Stimulated activated CD4-positive, alpha-beta T cell treated with anti-CD3 and anti-CD28 coated beads, Interleukin-4, amount 100 ng/mL, for 4 hours (primary cell): ENCODE data around the gene SLC1A7.

Source experiments
- DNase-seq, 2 experiments: peaks; one replicate each; pipeline ENCODE4 v3.0.0-alpha.2; 2020

The SLC1A7 gene

GRCh38 chr1:53088616-53089300, 53.7 kb downstream of the SLC1A7 start:
- DNase-seq: no peak

DNA sequence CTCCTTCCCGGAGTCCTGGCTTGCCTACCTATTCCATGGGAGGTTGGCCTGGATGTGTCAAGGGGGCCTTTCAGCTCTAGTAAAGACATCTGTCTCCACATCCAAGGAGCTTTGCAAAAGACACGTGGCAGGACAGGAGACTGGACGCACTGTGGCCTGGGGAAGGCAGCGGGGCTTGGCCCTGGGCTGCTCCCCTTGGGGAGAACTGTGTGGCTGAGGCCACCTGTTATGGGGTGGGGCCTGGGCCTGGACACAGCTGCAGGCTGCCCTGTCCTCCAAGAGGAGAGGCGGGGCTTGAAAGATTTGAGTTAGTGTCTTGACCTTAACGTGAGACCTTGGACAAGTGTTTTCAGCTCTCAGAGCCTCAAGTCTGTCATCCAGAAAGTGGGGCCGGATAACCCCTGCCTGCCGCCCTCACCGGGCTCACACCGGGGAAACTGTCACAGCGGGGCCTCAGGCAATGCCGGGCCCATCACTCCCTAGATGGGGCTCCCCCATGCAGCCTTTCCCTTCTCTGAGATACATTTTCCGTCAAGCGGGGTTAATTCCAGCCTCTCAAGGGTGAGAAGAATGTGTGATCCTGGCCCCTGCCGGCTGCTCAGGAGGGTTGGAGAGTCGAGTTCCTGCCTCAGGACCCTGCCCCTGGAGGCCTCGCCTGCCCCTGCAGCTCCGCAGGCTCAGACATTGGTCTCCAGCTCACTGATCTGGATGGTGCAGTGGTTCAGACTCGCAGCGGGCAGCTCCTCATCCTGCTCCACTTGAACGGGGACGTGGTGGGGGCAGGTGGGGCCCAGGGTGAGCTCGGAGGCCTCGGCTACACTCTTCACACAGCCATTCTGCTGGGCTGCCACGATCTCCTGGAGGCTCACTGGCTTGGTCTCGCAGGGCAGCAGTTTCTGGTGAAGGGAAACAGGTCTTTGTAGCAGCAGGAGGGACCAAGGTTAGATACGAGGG, 54.8 kb downstream of the SLC1A7 start:
- no peak for DNase-seq

DNA sequence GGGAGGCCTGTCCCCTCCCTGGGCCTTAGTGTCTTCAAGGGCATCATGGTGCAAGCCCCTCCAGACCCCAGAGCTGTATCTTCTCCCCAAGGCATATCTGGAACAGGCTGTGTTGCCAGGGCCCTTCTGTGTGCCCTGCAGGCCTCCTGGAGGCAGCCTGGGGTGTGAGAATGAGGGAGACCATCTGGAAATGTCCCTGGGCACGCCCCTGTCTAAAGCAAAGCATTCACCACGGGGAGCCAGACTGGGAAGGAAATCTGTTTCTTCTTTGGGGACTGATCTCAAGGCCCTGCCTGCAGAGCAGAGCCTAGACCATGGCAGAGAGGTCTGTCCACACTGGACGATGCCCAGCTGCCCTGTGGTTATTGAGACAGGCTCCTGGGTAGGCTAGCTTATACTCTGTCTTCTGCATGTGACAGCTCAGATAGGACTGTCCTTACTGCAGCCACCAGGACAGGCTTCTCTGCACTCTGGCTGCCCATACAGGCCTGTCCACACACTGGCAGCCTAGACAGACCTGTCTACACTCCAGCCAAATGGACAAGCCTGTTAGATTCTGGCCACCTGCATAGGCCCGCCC, 55.9 kb downstream of the SLC1A7 start:
- DNase-seq: no peak

- no peak for DNase-seq
Measured at GRCh38 chr1:53085405-53085804, 57.0 kb downstream of the SLC1A7 start.

- no peak for DNase-seq
Measured at GRCh38 chr1:53084589-53084971, 57.9 kb downstream of the SLC1A7 start.

DNA sequence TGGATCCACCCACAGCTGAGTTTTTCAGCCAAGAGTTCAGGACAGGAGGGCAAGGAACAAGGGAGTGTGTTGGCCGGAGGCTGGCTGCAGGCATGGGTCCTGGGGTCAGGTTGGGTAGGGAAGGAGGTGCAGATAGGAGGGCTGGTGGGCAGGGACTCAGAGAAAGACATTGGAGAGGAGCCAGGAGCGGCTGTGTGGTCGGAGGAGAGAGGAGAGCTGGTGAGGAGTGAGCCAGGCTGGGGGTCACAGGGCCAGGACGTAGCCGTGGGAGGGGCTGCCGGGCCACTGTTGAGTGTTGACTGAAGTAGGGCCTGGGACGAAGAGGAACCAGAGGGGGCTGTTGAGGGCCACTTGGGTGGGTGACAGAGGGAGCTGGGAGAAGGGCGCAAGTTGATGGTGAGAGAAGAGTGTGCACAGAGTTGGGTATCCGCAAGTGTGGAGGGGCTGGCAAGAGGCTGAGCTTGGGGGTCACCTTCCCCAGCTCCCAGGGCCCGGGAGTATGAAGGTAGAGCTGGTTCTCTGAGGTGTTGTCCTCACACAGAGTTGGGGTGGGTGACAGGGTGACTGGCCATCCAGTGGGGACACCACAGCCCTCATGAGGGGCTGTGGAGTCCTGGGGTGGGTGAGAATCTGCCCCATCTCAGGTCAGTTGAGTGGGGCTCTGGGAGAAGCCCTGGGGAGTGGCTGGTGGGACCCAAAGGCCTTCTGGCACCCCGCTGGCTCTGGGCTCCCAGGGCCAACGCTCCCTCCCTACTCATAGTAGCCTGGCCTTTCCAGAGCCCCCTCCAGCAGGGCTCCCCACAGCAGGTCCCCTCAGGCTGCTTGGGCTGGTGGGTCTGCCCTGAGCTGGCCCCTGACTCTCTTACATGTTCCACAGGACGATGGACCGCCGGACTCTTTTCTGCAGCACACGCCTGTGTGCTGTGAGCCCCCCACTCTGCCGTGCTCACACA, 58.5 kb downstream of the SLC1A7 start:
- DNase-seq: no peak

- no peak for DNase-seq
Measured at GRCh38 chr1:53082826-53083455, 59.5 kb downstream of the SLC1A7 start.

DNA sequence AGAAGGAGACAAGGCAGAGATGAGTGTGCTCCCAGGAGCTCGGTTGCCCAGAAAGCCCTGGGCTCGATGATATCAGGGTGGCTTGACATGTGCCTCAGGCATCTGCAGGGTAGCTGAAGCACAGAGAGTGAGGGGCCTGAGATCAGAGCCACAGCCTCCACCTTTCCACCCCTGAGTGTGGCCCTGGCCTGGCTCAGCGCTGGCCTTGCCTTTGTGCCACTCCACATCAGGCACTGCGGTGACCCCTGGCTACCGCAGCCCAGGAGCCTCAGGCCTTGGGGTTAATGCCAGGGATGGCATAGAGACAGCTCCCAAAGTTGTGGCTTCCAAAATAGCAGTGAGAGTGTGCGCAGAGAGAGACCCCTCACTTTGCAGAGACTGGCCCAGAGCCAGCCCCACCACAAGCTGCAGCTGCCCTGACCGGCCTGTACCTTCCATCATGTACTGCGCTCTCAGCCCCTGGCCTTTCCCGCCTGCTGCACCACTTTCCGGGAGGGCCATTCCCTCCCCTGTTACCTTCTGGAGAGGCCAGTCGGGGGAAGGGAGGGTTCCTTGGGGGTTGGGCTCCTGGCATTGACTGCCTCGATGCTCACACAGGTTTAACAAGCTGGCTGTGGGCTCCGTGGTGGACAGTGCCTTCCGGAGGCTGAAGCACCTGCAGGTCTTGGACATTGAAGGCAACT, 60.9 kb downstream of the SLC1A7 start:
- no peak for DNase-seq

DNA sequence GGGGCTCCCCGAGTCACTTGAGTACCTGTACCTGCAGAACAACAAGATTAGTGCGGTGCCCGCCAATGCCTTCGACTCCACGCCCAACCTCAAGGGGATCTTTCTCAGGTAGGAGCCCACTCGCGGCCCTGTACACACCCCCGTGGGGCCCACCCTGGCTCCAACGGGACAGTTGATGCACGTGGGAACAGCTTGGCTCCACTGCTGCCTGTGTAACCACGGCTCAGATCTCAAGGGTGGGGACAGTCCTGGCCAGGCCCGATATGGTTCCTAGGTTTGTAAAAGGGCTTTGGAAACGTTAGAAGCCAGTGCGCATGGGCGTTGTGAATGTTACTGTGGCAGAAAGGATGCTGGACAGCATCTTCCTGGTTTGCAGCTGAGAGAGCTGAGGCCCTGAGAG, 61.7 kb downstream of the SLC1A7 start:
- DNase-seq: no peak

- DNase-seq: no peak
Measured at GRCh38 chr1:53080041-53080440, 62.4 kb downstream of the SLC1A7 start.

GRCh38 chr1:53079251-53079650, 63.2 kb downstream of the SLC1A7 start:
- no peak for DNase-seq

- DNase-seq: no peak
Measured at GRCh38 chr1:53078333-53079101, 63.9 kb downstream of the SLC1A7 start.

DNA sequence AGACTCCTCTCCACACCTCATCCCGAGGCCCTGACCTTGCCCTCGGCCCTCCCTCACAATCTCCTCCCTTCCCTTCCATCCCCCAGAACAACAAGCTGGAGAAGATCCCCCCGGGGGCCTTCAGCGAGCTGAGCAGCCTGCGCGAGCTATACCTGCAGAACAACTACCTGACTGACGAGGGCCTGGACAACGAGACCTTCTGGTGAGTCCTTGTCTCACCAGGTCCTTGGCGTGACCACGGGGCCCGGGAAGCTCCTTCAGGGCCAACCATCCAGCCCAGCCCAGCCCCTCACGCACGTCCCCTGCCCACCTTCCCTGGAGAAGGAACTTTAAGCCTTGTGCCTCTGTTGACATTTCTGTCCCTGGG, 64.9 kb downstream of the SLC1A7 start:
- no peak for DNase-seq

DNA sequence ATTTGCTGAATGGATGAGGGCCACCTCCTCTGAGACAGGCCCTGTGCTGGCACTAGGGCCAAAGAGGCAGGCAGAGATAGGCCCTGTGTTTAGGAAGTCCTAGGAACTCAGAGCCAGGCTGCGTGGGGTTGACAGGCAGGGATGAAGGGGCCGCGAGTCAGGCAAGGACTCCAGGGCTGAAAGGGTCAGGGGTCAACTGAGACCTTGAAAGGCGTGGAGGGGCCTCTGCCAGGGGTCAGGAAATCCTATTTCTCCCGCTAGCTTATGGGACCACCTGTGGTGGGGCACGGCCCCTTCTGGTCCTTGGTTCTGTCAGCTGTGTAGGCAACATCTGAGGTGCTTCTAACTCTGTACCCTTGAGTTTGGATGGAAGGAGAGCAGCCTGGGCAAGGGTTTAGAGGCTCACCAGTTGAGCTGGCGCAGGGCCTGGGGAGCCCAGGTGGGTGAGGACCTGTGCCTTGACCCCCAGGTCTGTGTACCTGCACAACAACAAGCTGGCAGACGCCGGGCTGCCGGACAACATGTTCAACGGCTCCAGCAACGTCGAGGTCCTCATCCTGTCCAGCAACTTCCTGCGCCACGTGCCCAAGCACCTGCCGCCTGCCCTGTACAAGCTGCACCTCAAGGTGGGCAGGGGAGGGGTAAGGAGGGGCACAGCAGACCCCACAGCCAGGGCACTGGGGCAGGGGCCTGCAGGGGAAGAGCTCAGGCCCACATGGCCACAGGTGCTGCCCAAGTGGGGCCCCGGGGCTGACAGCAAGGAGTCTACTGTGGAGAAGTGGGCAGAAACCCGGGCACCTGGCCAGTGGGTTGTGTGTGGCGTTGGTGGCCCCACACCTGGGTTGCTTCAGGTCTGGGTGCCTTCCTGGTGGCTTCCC, 65.5 kb downstream of the SLC1A7 start:
- no peak for DNase-seq

DNA sequence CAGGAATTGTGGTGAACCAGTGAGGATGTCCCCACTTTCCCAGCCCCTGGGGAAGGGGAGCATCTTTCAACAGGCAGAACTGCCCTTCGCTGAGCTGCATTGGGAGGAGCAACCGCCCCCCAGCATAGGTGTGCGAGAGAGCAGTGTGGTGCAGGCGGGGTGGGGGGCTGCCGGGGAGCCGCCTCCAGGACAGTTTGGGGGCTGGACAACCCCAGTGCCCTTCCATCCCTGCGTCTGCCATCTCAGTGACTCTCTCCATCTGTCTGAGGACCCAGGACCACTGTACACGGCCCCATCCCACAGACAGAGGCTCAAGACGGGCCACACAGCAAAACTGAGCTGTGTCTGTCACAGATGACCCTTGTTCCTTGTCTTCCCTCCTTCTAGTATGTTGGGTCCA, 66.3 kb downstream of the SLC1A7 start:
- no peak for DNase-seq

DNA sequence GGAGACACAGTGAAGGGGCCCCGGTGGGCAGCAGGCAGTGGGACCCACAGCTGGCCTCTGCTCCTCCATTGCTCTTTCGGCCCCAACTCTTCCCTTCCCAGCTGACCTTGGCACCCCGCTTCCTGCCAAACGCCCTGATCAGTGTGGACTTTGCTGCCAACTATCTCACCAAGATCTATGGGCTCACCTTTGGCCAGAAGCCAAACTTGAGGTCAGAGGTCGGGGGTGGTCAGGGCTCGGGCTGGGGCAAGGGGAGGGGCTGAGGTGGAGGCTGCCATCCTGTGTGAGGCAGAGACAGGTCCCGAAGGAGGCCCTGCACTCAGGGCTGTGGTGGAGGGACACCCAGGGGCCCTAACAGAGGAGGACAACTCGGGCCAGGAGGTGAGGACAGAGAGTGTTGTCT, 66.7 kb downstream of the SLC1A7 start:
- no peak for DNase-seq

DNA sequence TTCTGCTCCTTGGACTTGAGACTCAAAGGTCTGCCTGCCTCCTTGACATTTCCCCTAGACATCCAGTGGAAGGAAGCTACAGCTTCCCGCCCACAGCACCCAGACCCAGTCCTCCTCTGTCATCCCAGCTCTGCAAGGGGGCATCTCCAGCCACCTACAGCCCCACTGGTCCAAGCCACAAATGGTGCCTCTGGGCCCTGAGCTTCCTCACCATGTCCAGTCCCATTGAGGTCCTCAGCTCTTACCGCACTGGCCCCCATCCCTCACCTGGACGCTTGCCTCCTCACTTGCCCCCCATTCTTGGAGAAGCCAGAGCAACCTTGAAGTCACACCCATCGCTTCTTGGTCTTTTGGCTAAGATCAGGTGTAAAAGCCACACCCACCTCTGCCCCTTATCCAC, 67.2 kb downstream of the SLC1A7 start:
- DNase-seq: no peak

DNA sequence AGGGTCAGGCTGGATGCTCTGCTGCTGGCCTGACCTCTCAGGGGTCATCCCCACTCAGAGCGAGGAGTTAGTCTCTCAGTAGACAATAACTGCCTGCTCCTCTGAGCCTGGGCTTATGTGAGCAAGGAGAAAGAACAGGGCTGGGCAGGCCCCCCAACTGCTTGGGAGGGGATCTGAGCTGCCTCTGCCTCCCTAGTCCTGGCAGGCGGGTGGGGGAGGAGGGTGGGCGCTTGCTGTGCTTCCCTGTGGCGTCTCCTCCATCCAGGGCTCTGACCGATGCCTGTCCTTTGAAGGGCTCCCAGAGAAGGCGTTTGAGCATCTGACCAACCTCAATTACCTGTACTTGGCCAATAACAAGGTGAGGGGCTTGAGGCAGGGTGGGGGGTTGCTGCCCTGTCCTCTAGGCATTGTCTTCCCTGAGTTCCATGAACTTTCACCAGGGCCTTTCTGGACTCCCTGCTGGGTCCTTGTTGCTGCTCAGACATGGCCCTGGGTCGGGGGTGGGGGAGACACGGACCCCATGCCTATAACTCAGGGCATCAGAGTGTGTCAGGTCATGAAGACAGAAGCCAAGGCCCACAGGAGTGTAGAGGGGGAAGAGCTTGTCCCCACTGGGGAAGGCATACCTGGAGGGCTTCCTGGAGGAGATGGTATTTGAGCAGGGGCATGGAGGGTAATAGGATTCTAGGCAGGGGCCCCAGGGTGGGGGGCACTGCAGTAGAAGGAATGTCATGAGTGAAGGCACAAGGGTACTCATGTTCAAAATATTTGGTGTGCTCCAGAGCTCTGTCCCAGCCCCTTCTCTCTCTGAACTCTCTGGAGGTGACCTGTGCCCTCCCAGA, 67.9 kb downstream of the SLC1A7 start:
- no peak for DNase-seq

GRCh38 chr1:53073868-53074311, 68.5 kb downstream of the SLC1A7 start:
- DNase-seq: no peak
